ENCODE results near the gene PLCB2.

The PLCB2 gene

DNA sequence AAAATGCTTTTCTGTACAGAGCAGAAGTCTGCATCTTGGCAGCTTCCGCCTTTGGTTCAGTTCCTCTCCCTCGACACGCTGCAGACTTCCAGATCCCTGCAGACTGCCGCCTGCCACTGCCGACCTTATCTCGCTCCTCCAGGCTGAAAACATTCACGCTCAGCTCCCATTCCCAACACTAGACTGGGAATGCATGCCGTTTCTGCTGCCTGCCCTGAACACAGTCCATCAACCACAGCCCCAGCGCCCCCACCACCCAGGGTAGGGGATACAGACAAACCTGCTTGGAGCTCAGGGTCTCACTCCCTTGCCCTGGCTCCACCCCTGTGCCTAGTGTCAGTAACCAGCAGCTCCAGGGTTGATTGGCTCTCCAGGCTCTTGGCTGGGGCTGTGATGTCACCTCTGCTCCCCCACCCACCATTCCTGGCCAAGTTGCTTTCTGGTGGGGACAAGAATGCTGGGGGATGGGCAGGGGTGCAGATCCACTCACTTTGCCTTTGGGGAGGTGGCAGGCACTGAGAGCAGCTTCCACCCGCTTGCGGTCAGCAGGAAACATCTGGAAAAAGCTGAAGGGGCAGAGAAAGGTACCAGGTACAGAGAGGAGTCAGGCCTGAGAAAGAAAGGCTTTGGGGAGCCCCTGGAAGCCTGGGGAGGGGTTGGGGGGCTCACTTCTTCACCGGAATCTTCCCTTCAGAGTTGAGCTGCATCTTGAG lies 6.1 kb downstream of the PLCB2 start:
- DNase-seq, result no peak

- DNase-seq, result no peak
Observed at GRCh38 chr15:40300771-40301170, 7.0 kb downstream of the PLCB2 start.

DNA sequence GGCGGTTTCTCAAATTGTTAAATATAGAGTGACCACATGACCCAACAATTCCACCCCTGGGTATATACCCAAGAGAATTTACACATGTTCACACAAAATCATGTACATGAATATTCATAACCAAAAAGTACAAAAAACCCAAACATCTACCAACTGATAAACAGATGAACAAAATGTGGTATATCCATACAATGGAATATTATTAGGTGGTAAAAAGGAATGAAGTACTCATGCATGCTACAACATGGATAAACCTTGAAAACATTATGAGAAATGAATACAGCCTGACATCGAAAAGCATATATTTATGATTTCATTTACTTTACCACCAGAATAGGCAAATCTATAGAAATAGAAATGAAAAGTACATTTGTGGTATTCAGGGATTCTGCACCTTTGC lies 7.4 kb downstream of the PLCB2 start:
- no peak for DNase-seq

GRCh38 chr15:40298216-40298935 lies 9.4 kb downstream of the PLCB2 start:
- DNase-seq, result no peak

GRCh38 chr15:40297356-40297755 lies 10.4 kb downstream of the PLCB2 start:
- no peak for DNase-seq

DNA sequence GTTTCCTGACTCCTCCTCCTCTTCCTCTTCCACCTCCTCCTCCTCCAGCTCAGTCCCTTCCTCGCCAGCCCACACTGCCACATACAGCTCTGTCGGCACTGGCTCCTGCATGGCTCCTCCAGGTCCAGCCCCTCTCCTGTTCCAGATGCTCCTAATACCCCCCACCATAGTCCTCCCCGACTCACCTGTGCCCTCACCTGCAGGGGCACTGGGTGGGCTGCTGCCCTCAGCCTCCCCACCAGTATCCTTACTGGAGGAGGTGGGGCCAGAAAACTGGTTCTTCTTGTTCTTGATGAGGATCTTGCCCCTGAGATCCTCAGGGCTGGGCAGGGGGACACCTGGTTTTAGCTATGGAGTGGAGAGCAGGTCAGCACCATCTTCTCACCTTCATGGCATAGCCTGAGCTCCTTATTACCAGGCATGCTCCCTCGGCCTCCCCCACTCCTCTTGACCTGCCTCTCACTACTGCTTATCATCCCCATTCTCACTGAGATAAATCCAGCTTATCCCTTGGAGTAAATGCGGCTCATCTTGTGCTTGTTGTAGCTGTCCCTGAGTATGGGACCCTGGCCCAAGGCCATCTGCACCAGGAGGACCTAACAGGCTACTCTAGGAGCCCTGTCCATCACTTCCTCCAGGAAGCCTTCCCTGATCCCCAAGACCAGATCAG lies 11.0 kb downstream of the PLCB2 start:
- DNase-seq, result no peak

GRCh38 chr15:40295877-40296560 lies 11.7 kb downstream of the PLCB2 start:
- no peak for DNase-seq

DNA sequence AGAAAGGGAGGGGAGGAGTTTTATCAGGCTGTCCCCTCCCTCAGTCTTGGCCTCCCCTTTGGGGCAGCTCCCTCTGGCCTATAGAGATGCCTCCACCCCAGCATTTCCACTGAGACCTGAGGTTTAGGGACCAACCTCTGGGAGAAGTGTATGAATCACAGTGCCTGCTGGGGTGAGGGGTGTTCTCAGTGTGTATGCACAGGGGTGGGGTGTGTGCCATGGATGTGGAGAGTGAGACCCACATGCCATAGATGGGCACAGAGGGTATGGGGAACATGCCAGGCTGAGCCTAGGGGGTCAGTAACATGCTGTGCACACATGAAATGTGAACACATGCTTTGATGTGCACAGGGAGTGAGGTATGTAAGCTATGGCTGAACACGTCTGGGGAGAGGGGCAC lies 12.4 kb downstream of the PLCB2 start:
- DNase-seq, result no peak

GRCh38 chr15:40293905-40294895 lies 13.5 kb downstream of the PLCB2 start:
- no peak for DNase-seq

DNA sequence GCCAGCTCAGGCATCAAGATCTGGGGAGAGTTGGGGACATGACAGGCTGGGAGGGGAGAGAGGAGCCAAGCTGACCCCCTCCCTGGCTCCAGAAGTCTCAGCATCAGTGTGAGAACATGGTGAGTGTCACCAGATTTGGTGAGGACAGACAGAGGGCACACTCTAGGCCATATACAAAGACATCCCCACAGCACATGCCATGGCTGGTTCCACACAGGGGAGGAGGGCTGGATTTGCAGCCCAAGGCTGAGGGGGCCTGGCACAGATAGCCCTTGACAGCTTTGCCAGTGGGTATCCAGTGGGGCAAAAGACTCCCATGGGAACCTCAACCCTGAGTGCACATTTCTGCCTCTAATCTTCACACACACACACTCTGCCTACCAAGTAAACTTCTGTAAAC lies 14.7 kb downstream of the PLCB2 start:
- DNase-seq, result no peak

DNA sequence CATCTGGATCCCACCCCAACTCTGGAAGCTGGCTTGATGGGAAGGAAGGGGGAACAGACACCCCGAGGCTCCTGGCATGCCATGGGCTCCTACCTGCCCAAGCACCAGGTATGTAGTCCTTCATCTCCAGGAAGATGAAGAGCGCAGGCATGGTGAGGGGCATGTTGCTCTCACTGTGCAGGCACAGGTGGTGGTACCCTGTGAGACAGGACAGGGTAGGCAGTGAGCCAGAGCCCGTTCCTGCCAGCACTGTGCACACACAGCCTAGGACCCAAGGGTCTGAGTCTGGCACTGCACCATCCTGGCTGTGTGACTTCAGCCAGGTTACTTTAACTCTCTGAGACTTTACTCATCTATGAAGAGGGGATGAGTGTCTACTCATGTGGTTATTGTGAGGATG lies 15.5 kb downstream of the PLCB2 start:
- no peak for DNase-seq

DNA sequence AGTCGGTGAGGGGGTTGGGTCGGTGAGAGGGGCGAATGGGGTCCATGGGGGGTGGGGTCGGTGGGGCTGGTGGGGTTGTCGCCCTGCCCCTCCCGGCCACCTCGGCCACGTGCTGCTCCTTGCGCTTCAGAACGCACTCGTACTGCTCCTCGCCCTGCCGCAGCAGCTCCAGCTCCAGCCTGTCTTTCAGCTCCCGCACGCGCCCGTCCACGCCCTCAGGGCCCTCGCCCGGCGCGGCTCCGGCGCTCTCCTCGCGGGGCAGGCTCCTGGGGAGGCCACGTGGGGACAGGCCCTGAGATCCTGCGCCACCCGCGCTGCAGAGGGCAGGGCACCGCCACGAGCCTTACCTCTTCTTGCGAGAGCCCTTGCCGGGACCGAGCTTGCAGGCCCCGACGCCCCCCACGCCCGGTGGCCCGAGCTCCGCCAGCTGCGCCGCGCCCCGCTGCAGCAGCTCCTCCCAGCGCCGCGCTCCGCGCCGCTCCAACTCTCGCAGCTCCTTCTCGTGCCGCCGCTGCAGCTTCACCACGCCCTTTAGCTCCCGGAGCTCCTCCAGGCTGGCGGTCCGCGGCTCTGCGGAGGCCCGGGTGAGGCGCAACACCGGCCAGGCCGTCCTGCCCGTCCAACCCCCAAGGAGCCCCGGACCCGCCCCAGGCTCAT lies 16.7 kb downstream of the PLCB2 start:
- no peak for DNase-seq

DNA sequence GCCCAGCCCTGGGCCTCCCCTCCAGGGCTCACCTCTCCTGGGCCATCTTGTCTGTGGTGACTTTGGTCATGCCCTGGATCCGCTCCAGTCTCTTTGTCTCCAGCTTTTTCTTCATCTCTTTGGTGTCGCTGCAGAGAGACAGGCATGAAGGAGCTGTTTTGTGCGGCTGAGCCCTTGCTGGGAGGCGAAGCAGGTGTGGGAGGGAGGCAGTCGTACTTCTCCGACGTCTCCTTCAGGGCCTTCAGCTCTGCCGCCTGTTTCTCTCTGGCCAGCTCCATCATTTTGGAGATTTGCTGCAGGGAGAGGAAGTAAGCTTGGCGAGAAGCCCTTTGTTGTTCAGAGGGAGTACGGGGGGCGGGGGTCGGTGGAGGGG lies 17.2 kb downstream of the PLCB2 start:
- no peak for DNase-seq

DNA sequence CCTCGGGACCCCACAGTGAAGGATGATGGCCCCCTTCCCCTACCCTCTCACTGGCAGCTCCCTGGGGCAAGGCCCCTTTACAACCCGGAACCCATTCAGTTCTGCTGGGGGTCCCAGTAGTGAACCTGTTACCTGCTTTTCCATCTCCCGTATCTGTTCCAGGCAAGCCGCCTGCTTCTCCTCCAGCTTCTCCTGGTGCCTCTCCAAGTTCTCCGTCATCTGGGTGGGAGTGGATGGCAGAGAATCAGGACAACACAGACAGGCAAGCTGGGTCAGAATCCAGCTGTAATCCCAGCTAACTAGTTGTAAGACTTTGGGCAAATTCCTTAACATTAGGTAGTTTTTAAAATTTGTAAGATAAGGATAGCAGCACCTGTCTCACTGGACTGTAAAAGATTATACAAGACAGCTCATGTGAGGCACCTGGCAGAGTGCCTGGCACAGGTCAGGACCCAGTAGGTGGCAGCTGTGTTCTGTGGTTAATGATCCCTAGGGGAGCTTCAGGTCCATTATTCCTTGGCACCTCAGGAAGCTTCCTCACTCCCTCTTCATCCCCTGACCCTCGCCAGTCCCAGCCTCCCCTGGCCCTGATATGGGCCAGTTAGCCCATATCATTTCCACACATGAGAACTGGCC lies 18.5 kb downstream of the PLCB2 start:
- no peak for DNase-seq

DNA sequence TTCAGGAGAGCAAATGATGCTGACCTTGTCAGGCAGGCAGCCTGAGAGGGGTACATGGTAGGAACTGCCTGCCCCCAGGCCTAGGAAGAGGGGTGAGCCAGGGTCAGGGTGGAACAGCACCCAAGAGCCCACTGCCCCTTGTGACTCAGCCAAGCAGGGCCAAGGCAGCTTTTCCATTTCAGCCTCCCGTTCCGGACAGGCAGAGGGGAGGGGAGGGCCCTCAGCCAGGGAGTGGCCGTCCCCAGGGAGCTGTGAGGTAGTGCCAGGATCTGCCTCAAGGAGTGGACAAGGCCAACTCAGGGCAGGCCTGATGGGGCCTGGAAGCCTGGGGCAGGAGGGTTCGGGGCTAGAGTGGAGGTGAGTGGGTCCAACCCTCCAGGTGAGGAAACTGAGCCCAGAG lies 19.8 kb downstream of the PLCB2 start:
- no peak for DNase-seq

- no peak for DNase-seq
Observed at GRCh38 chr15:40287505-40287904, 20.2 kb downstream of the PLCB2 start.

GRCh38 chr15:40286794-40287193 lies 20.9 kb downstream of the PLCB2 start:
- no peak for DNase-seq

GRCh38 chr15:40286061-40286532 lies 21.6 kb downstream of the PLCB2 start:
- no peak for DNase-seq

DNA sequence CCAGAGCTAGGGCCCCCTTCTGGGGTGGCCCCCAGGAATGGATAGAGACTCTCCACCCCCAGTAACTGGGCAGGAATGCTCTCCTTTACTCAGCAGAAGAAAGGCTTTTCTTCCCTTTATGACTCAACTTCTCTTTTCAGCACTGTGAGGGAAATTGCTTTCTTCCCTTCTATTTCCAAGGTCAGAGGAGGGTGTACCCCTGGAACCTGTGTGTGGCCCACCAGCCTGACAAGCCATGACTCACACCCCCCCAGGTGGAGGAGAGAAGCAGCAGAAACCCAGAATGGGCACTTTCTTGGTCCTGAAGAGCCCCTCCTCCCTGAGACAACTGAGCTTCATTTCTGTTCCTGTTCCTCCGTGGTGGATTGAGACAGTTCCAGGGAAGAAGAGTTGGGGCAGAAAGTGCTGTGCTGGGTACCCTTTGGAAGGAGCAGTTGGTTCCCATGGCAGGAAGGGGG lies 22.2 kb downstream of the PLCB2 start:
- DNase-seq, result no peak

- no peak for DNase-seq
Observed at GRCh38 chr15:40285151-40285550, 22.6 kb downstream of the PLCB2 start.
